Mesenchymal stem cell (in vitro differentiated cells and primary cell): ENCODE data around the gene ADAMTSL3.

ENCODE experiments used
- DNase-seq: peaks from one replicate; pipeline ENCODE4 v3.0.0-alpha.2; 2013
- H2AFZ ChIP-seq: one replicate; pipeline ENCODE4 v1.6.1; 2013; ENCODE audit warnings: low read depth, mild to moderate bottlenecking, control low read depth, inconsistent platforms, low read length, moderate library complexity
- H2AK5ac ChIP-seq: 2 replicates; pipeline ENCODE4 v1.6.1; 2013; ENCODE audit warnings: low read length, moderate library complexity, mild to moderate bottlenecking, inconsistent platforms; ENCODE audit not compliant: severe bottlenecking
- H2BK120ac ChIP-seq: one replicate; pipeline ENCODE4 v1.6.1; 2013; ENCODE audit warnings: low read depth, mild to moderate bottlenecking, inconsistent platforms, low read length, moderate library complexity
- H2BK12ac ChIP-seq, 2 experiments: one replicate each; pipeline ENCODE4 v1.6.1; 2013; ENCODE audit warnings: inconsistent platforms in 2 of 2, low read length in 2 of 2, mild to moderate bottlenecking in 2 of 2, moderate library complexity in 2 of 2, control low read depth in 1 of 2
- H2BK15ac ChIP-seq: one replicate; pipeline ENCODE4 v1.6.1; 2013; ENCODE audit warnings: mild to moderate bottlenecking, low read depth, inconsistent platforms; ENCODE audit not compliant: poor library complexity, severe bottlenecking
- H2BK5ac ChIP-seq: 2 replicates; pipeline ENCODE4 v1.6.1; 2013; ENCODE audit warnings: low read depth, mild to moderate bottlenecking, low read length, control low read depth, inconsistent platforms; ENCODE audit not compliant: poor library complexity, severe bottlenecking
- H3K14ac ChIP-seq, 2 experiments: one replicate each; pipeline ENCODE4 v1.6.1; 2013; ENCODE audit warnings: inconsistent platforms in 2 of 2, low read length in 2 of 2, control low read depth in 1 of 2, mild to moderate bottlenecking in 1 of 2, moderate library complexity in 1 of 2
- H3K18ac ChIP-seq, 2 experiments: one replicate each; pipeline ENCODE4 v1.6.1; 2013; ENCODE audit warnings: inconsistent platforms in 2 of 2, low read length in 2 of 2, control low read depth in 1 of 2, low read depth in 1 of 2, mild to moderate bottlenecking in 1 of 2
- H3K23ac ChIP-seq, 2 experiments: one replicate each; pipeline ENCODE4 v1.6.1; 2013; ENCODE audit warnings: inconsistent platforms in 2 of 2, low read length in 2 of 2, mild to moderate bottlenecking in 2 of 2, moderate library complexity in 2 of 2, control low read depth in 1 of 2
- H3K27ac ChIP-seq: 2 replicates; pipeline ENCODE4 v1.5.1; 2013; ENCODE audit warnings: mild to moderate bottlenecking, moderate library complexity, low read length, control low read depth, inconsistent platforms; ENCODE audit not compliant: poor library complexity, severe bottlenecking
- H3K27me3 ChIP-seq, 2 experiments: 2 replicates each; pipeline versions ENCODE4 v1.6.1 to v1.7.0; 2013; ENCODE audit warnings: low read length in 2 of 2, mild to moderate bottlenecking in 2 of 2, moderate library complexity in 2 of 2, control low read depth in 1 of 2, inconsistent platforms in 1 of 2; ENCODE audit not compliant: control insufficient read depth in 1 of 2, insufficient read depth in 1 of 2
- H3K36me3 ChIP-seq, 2 experiments: 2 replicates each; pipeline versions ENCODE4 v1.6.1 to v1.7.0; 2013; ENCODE audit warnings: low read length in 2 of 2, control low read depth in 1 of 2, inconsistent platforms in 1 of 2, low read depth in 1 of 2, mild to moderate bottlenecking in 1 of 2; ENCODE audit not compliant: insufficient read depth in 2 of 2, control insufficient read depth in 1 of 2
- H3K4ac ChIP-seq, 2 experiments: one replicate each; pipeline ENCODE4 v1.6.1; 2013; ENCODE audit warnings: inconsistent platforms in 2 of 2, low read length in 2 of 2, mild to moderate bottlenecking in 2 of 2, moderate library complexity in 2 of 2, control low read depth in 1 of 2, low read depth in 1 of 2
- H3K4me1 ChIP-seq: 2 replicates; pipeline ENCODE4 v1.6.1; 2013; ENCODE audit warnings: low read depth, low read length, control low read depth; ENCODE audit not compliant: control insufficient read depth, insufficient read depth
- H3K4me2 ChIP-seq: 2 replicates; pipeline ENCODE4 v1.6.1; 2013; ENCODE audit warnings: low read length, mild to moderate bottlenecking, inconsistent platforms; ENCODE audit not compliant: poor library complexity, severe bottlenecking
- H3K4me3 ChIP-seq, 2 experiments: 2 replicates each; pipeline versions ENCODE4 v1.5.1 to v1.7.0; 2013; ENCODE audit warnings: low read length in 2 of 2, mild to moderate bottlenecking in 2 of 2, control low read depth in 1 of 2, low read depth in 1 of 2; ENCODE audit not compliant: insufficient read depth in 1 of 2
- H3K79me1 ChIP-seq: replicated peaks from 2 replicates; pipeline ENCODE4 v1.6.1; 2013; ENCODE audit warnings: mild to moderate bottlenecking, control low read depth, low read length, inconsistent platforms; ENCODE audit not compliant: poor library complexity, severe bottlenecking
- H3K9ac ChIP-seq: 2 replicates; pipeline ENCODE4 v1.7.0; 2013; ENCODE audit warnings: mild to moderate bottlenecking, low read length, moderate library complexity
- H3K9me3 ChIP-seq: 2 replicates; pipeline ENCODE4 v1.7.0; 2013; ENCODE audit warnings: mild to moderate bottlenecking, low read length; ENCODE audit not compliant: control insufficient read depth
- H4K8ac ChIP-seq: one replicate; pipeline ENCODE4 v1.6.1; 2013; ENCODE audit warnings: inconsistent platforms, mild to moderate bottlenecking, low read length, moderate library complexity
- H4K91ac ChIP-seq: one replicate; pipeline ENCODE4 v1.6.1; 2013; ENCODE audit warnings: mild to moderate bottlenecking, low read length, inconsistent platforms
- WGBS: methylation state at CpG from one replicate; pipeline ENCODE4 v1.1.7; 2013; ENCODE audit warnings: mixed read lengths; 5-methylcytosine and 5-hydroxymethylcytosine counted together

Gene ADAMTSL3

GRCh38 chr15:83919319-83919830 lies 265.5 kb downstream of the ADAMTSL3 start:
- H2BK12ac ChIP-seq = no peak overlapping the region
- H4K8ac ChIP-seq = no peak overlapping the region
- H3K79me1 ChIP-seq = no peaks in the 10 kb centered on the region
- H2BK15ac ChIP-seq = no peak overlapping the region
- H4K91ac ChIP-seq = no peak overlapping the region
- H3K9me3 ChIP-seq = no peaks in the 10 kb centered on the region
- H3K23ac ChIP-seq = no peak overlapping the region
- H2AFZ ChIP-seq = no peak overlapping the region
- H3K4me2 ChIP-seq = no peak overlapping the region
- no peak overlapping the region for H3K27ac ChIP-seq
- no peak overlapping the region for H2BK120ac ChIP-seq
- no peak overlapping the region for H3K14ac ChIP-seq
- no peaks in the 10 kb centered on the region for H3K36me3 ChIP-seq
- DNase-seq = no peak
- no peak overlapping the region for H2BK5ac ChIP-seq
- no peaks in the 10 kb centered on the region for H3K4me1 ChIP-seq
- H3K4ac ChIP-seq = no peak overlapping the region
- peak overlapping the region in 1 of 2 experiments; percentile 23 for H3K4me3 ChIP-seq
- H3K18ac ChIP-seq = no peak overlapping the region
- no peaks in the 10 kb centered on the region for H3K27me3 ChIP-seq
- no peak overlapping the region for H2AK5ac ChIP-seq
- H3K9ac ChIP-seq = no peak overlapping the region
- 75% methylated on average over 5 of the region's 5 CpGs for WGBS

GRCh38 chr15:83919978-83920510 lies 266.1 kb downstream of the ADAMTSL3 start:
- Histone ChIP-seq H2AFZ (no peak overlapping the region), H2BK120ac (no peak overlapping the region), H4K8ac (no peak overlapping the region), H3K9me3 (no peaks in the 10 kb centered on the region), H3K4ac (no peak overlapping the region), H3K9ac (no peak overlapping the region), H3K27ac (no peak overlapping the region), H3K79me1 (no peaks in the 10 kb centered on the region), H3K27me3 (no peaks in the 10 kb centered on the region), H3K36me3 (no peaks in the 10 kb centered on the region), H2BK12ac (no peak overlapping the region), H3K14ac (no peak overlapping the region), H3K4me3 (no peak overlapping the region), H3K4me2 (no peak overlapping the region), H2BK5ac (no peak overlapping the region), H2AK5ac (no peak overlapping the region), H3K18ac (no peak overlapping the region), H3K4me1 (no peaks in the 10 kb centered on the region), H2BK15ac (no peak overlapping the region), H4K91ac (no peak overlapping the region), H3K23ac (no peak overlapping the region)
- WGBS = 48% methylated on average over 5 of the region's 5 CpGs
- DNase-seq = no peak

DNA sequence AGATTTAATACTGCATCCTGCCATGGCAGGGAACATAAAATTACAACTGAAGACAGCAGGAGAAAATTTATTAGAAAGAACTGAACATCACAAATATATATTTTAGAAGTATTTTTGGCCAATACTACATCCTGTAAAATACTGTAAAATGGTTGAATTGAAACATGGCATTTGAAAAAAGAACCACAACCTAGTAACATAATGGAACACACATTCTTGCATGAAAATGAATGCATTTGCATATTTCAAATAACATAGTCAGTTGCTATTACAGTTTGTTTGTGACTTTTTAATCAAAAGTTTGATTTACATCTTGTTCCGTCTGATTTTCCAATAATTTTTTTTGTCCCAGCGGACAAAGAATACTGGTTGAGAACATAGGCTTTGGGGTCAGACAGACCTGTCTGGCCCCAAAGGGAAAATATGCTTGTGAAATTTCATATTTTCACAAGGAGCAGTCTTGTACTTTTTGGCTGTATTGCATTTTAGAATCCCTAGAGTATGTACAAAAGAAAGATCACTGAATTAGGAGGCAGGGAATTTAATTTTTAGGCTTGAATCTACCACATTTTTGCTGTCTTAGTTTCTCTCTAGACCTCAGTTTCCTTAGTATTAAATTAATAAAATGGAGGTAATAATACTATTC lies 268.8 kb downstream of the ADAMTSL3 start:
- H3K4me2 ChIP-seq = no peak overlapping the region
- no peak overlapping the region for H2BK12ac ChIP-seq
- 98% methylated on average over 2 of the region's 2 CpGs for WGBS
- H3K4me3 ChIP-seq = no peak overlapping the region
- no peak overlapping the region for H3K23ac ChIP-seq
- no peak overlapping the region for H3K27ac ChIP-seq
- H4K8ac ChIP-seq = no peak overlapping the region
- H3K9ac ChIP-seq = no peak overlapping the region
- H3K36me3 ChIP-seq = no peaks in the 10 kb centered on the region
- no peak overlapping the region for H3K18ac ChIP-seq
- no peaks in the 10 kb centered on the region for H3K9me3 ChIP-seq
- no peak overlapping the region for H3K4ac ChIP-seq
- H3K14ac ChIP-seq = no peak overlapping the region
- no peak for DNase-seq
- no peak overlapping the region for H2BK15ac ChIP-seq
- no peak overlapping the region for H2AK5ac ChIP-seq
- H2AFZ ChIP-seq = no peak overlapping the region
- H2BK5ac ChIP-seq = no peak overlapping the region
- no peaks in the 10 kb centered on the region for H3K79me1 ChIP-seq
- H2BK120ac ChIP-seq = no peak overlapping the region
- no peaks in the 10 kb centered on the region for H3K27me3 ChIP-seq
- no peak overlapping the region for H4K91ac ChIP-seq
- no peaks in the 10 kb centered on the region for H3K4me1 ChIP-seq

DNA sequence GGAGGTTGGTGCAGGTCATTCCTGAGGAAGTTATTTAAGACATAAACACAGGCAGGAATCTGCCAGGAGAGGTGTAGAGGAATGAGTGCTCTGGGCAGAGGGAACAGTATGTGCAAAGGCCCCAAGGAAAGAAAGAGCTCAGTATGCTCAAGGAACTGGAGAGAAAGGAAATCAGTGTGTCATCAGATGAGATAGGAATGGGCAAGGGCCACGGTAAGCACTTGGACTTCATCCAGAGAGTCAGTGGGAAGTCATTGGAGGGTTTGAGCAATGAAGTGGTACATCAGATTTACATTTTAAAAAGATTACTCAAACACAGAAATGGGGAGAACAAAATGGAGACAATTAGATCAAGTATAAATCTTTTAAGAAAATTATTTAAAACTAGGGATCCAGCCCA lies 272.2 kb downstream of the ADAMTSL3 start:
- H2BK15ac ChIP-seq = no peak overlapping the region
- H3K4me1 ChIP-seq = no peaks in the 10 kb centered on the region
- H3K14ac ChIP-seq = no peak overlapping the region
- no peak overlapping the region for H4K8ac ChIP-seq
- H3K4ac ChIP-seq = no peak overlapping the region
- H2AFZ ChIP-seq = no peak overlapping the region
- H3K4me2 ChIP-seq = no peak overlapping the region
- 63% methylated on average over 1 of the region's 1 CpG for WGBS
- no peak overlapping the region for H2BK12ac ChIP-seq
- H3K27me3 ChIP-seq = peaks cover 0 to 5% of the 10 kb centered on the region in 2 experiments
- H2BK5ac ChIP-seq = no peak overlapping the region
- no peak overlapping the region for H2BK120ac ChIP-seq
- H3K18ac ChIP-seq = no peak overlapping the region
- H2AK5ac ChIP-seq = no peak overlapping the region
- DNase-seq = no peak
- no peaks in the 10 kb centered on the region for H3K79me1 ChIP-seq
- H3K4me3 ChIP-seq = no peak overlapping the region
- no peak overlapping the region for H3K9ac ChIP-seq
- no peaks in the 10 kb centered on the region for H3K36me3 ChIP-seq
- no peaks in the 10 kb centered on the region for H3K9me3 ChIP-seq
- no peak overlapping the region for H3K23ac ChIP-seq
- H4K91ac ChIP-seq = no peak overlapping the region
- no peak overlapping the region for H3K27ac ChIP-seq
